ENCODE data around the gene SGSM1.

The SGSM1 gene

DNA sequence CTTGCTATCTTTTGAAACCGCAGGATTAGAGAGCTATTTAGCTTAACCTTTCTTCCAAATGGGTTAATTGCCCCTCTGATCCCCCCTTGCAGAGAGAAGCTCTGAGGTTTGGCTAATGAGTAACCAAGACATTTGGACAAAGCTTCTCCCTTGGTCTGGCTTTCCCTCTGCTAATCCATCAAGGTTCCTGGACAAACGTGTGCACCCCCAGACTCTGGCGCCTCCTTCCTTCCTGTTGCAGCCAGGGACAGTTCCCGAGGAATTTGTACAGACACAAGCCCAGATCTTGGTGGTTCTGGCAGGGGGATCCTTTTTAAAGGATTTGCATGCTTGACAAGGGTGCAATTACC, 148.1 kb downstream of the SGSM1 start:
- no peak for DNase-seq

DNA sequence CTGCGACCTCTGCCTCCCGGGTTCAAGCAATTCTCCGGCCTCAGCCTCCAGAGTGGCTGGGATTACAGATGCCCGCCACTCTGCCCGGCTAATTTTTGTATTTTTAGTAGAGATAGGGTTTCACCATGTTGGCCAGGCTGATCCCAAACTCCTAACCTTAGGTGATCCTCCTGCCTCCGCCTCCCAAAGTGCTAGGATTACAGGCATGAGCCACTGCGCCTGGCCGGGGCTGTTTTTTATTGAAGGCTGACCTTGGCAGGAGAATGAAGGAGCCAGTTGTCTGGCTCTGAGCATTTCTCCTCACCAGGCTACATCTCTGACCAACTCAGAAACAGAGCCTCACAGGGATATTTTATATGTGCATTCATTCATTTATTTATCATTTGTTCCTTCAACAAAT, 148.8 kb downstream of the SGSM1 start:
- no peak for DNase-seq

DNA sequence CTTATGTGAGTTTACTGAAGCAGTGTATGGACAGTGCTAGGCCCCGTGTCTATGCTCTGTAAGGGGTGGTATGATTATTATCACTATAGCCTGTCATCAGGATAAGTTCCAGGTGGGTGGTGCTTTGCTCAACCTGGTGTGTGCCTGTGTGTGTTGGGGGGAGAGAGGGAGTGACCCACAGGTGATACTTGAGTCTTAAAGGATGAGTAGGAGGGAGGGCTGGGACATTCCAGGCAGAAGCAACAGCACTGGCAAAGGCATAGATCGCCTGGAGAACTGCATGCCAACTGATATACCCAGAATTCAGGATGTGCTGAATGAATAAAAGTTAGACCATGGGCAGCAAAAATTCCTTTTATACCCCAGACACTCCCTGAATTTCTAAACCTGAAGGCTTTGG, 151.0 kb downstream of the SGSM1 start:
- DNase-seq = no peak

GRCh38 chr22:24961217-24961844, 155.3 kb downstream of the SGSM1 start:
- no peak for DNase-seq

DNA sequence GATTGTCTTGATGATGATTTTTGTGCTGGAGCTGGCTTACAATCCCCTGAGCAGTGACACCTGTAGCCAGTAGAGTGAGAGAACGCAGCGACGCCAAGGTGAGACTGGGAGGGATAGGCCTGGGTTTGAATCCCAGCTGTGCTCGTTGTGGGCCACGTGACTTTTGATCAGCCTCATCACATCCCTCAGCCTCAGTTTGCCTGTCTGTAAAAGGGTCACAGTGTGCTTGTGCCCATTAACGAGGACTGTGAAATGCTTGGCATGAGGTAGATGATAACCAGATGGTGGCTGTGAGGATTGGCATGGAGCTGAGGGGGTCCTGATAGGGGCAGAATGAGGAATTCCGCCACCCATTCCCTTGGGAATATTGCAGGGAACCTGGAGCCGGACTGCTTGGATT, 156.1 kb downstream of the SGSM1 start:
- DNase-seq = no peak

DNA sequence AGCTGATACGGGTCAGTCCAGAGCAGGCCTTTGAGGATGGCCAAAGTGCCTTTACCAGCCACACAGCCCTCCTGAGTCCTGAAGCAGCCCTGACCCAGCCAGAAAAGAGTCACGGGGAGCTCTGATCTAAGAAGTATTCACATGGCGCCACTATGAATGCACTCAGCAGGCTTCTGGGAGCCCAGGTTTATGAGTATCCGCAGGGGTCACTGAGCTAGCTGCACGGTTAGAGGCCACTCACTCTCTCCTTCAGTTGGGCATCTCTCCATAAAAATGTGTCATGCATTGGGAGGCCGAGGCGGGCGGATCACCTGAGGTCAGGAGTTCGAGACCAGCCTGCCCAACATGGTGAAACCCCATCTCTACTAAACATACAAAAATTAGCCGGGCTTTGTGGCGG, 156.8 kb downstream of the SGSM1 start:
- no peak for DNase-seq

- no peak for DNase-seq
Measured at GRCh38 chr22:24964441-24964840, 158.4 kb downstream of the SGSM1 start.

DNA sequence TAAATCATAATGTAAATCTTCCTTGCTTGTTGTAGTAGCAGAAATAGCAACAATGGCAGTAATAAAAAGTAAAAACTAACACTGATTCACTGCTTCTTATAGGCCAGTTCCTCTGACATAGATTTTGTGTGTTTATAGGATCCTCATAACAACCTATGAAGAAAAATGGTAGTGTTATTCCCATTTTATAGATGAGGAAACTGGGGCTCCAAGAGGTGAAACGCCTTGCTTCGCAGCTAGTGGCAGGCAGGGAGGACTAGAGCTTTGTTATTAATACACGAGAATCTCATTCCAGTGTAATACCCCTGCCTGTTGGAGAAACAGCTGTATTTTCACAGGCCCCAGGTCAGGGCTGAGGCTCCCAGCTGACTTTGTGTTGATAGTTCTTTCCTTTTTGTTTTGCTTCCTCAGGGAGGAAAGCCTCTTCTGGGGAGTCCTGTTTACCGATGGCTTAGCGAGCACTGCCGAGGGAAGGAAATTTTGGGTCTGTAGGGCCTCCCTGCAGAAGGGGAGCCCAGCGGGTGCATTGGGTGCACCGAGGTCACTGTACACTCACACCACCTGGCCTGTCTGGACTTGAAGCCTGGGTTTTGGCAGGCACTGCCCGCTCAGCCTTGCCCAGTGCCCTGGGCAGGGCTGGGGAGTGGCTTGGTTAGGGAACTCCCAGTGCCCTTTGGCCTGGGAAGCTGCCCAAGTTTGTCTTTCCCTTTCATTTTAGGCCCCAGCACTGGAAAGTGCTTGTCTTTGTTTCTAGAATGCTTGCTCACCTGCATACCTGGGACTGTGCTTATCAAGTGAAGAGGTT, 160.0 kb downstream of the SGSM1 start:
- DNase-seq = no peak

DNA sequence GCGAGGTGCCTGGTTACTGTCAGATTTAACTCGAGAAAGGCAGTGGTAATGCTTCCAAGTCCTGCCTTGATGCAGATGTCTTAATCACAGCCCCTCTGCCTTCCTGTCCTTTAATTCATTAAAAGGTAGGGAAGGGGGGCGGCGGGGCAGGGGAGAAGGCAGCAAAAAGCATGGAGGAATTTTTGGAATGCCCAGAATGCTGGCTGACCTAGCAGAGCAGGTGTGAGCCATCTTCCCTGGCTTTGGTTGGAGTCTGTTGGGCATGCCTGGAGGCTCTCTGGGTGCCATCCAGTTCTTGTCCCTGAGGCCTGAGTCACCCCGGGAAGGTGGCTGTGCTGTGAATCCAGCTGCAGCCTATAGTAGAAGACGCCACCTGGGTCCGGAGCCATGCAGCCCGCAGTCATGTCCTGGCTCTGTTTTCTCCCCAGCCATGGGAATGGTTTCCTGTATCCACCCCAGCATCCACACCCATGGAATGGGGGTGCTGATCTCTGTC, 162.1 kb downstream of the SGSM1 start:
- no peak for DNase-seq

- no peak for DNase-seq
Measured at GRCh38 chr22:24969560-24970301, 163.7 kb downstream of the SGSM1 start.

DNA sequence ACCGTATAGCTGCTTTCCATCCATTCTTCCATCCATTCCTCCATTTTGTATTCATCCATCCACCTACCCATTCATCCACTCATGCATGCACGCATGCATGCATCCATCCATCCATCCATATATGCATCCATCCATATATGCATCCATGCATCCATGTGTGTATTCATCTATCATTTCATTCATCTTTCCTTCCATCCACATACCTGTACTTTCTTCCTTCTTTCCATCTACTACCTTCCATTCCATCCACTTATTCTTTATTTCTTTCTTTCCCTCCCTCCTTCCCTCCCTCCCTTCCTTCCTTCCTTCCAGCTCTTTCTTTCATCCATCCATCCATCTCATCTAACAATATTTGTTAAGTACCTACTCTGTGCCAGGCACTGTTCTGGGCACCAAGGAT, 166.4 kb downstream of the SGSM1 start:
- no peak for DNase-seq

DNA sequence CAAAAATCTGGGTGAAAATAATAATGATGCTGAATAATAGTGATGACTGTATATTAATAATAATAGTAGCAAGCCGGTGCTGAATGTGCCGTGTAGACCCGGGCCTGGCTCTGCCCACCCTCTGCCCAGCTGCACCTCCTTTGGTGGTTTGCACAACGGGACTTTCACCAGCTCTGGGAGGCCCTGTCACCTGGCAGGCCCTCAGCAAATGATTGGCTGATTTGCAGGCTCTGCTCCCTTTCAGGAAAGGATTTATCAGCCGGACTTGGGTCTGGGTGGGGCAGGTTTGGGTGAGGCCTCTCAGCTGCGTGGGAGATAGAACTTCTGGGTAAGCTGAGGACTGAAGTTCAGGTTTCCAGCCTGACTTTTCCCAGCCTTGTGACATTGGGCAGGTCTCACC, 167.9 kb downstream of the SGSM1 start:
- no peak for DNase-seq

DNA sequence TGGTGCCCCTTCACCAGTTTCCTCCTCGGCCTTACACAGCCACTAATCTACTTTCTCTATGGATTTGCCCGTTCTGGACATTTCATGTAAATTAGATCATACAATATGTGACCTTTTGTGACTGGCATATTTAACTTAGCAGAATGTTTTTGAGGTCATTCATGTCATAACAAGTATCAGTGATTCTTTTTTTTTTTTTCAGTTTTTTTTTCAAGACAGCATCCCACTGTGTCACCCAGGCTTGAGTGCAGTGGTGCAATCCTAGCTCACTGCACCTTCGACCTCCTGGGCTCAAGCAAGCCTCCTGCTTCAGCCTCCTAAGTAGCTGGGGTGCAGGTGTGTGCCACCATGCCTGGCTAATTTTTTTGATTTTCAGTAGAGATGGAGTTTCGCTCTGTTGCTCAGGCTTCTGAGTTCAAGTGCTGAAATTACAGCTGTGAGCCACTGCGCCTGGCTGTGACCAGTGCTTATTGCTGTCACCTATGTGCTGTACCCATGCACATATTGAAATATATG, 169.2 kb downstream of the SGSM1 start:
- DNase-seq = no peak

DNA sequence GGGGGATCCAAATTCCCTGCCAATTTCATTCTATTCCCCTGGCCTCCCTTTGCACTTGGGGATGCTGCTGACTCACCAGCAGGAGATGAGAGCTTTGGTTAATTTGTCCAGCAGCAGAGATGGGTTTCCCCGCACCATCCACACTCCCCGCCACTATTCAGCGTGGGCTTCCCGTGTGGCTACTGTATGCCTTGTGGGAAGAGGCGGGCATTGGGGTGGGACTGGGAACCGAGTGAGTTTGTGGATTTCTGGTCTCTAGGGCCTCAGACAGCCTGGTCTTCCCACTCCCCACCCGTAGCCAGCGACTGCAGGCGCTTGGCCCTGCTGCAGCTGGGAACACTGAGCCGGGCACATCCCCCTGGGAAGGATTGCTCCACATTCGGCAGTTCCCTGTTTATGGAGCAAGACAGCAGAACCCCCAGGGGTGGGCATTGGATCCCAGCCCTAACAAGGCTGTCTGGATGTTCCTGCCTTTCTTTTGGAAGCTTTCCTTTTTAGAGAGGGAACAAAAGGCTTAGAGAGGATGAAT, 169.9 kb downstream of the SGSM1 start:
- DNase-seq = no peak

- no peak for DNase-seq
Measured at GRCh38 chr22:24976442-24977218, 170.6 kb downstream of the SGSM1 start.
